ENCODE measurements around the gene MACF1.

DNA sequence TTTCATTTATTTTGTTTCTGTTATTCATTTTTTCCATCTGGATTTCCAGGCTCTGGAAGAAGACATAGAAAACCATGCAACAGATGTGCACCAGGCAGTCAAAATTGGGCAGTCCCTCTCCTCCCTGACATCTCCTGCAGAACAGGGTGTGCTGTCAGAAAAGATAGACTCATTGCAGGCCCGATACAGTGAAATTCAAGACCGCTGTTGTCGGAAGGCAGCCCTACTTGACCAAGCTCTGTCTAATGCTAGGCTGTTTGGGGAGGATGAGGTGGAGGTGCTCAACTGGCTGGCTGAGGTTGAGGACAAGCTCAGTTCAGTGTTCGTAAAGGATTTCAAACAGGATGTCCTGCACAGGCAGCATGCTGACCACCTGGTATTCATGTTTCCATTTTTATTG is 223.4 kb downstream of the MACF1 start:
- TF ChIP-seq, protein P1, sequence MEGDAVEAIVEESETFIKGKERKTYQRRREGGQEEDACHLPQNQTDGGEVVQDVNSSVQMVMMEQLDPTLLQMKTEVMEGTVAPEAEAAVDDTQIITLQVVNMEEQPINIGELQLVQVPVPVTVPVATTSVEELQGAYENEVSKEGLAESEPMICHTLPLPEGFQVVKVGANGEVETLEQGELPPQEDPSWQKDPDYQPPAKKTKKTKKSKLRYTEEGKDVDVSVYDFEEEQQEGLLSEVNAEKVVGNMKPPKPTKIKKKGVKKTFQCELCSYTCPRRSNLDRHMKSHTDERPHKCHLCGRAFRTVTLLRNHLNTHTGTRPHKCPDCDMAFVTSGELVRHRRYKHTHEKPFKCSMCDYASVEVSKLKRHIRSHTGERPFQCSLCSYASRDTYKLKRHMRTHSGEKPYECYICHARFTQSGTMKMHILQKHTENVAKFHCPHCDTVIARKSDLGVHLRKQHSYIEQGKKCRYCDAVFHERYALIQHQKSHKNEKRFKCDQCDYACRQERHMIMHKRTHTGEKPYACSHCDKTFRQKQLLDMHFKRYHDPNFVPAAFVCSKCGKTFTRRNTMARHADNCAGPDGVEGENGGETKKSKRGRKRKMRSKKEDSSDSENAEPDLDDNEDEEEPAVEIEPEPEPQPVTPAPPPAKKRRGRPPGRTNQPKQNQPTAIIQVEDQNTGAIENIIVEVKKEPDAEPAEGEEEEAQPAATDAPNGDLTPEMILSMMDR (conservative IDR thresholded peaks at IDR 0.05 in 1 of 2, IDR thresholded peaks at IDR 0.05 in 1 of 2; ENCODE audit: extremely low read depth in 1 of 2, insufficient read depth in 1 of 2, low read depth in 1 of 2, low read length in 2 of 2): no peak
- TF ChIP-seq EZH2 (IDR thresholded peaks at IDR 0.05; ENCODE audit: borderline replicate concordance, low read length): no peak
